Suppressor macrophage treated with lipopolysaccharide for 1 hour (primary cell): ENCODE measurements around the gene ZNF354C.

Source experiments
- DNase-seq, 3 donors: peaks; one replicate each; pipeline ENCODE4 v3.0.0-alpha.2; 2020 to 2022

ZNF354C gene

GRCh38 chr5:179129607-179130071 is 69.5 kb downstream of the ZNF354C start:
- no peak for DNase-seq

- DNase-seq: no peak
These were observed 70.0 kb downstream of the ZNF354C start for GRCh38 chr5:179130101-179130681.

GRCh38 chr5:179131321-179131835 is 71.2 kb downstream of the ZNF354C start:
- no peak for DNase-seq

GRCh38 chr5:179131886-179132585 is 71.9 kb downstream of the ZNF354C start:
- DNase-seq: no peak

- no peak for DNase-seq
These were observed 72.6 kb downstream of the ZNF354C start for GRCh38 chr5:179132586-179133355.
